HL-60/S4 treated with phorbol 12-myristate 13-acetate at 8.2 ng/mL for 4 days and 3 days (cell line): ENCODE measurements around the gene ADD1.

Source experiments
- in situ Hi-C: fragments of 300-500 bp; cut with MboI; formaldehyde crosslinking; loops from 2 replicates; pipeline ENCODE4 v1.15.0; 2022; ENCODE audit warnings: low sequenced_read_pairs

Gene ADD1

GRCh38 chr4:2879026-2879425 is 35.4 kb downstream of the ADD1 start:
- in situ Hi-C loops, result no loop called here

- in situ Hi-C loops, result no loop called here
Observed at GRCh38 chr4:2881431-2881830, 37.8 kb downstream of the ADD1 start.

GRCh38 chr4:2882341-2882740 is 38.7 kb downstream of the ADD1 start:
- in situ Hi-C loops, result no loop called here

- in situ Hi-C loops, result no loop called here
Observed at GRCh38 chr4:2886161-2886560, 42.5 kb downstream of the ADD1 start.

- in situ Hi-C loops, result no loop called here
Observed at GRCh38 chr4:2886622-2887021, 43.0 kb downstream of the ADD1 start.

- in situ Hi-C loops, result no loop called here
Observed at GRCh38 chr4:2887343-2887742, 43.7 kb downstream of the ADD1 start.

DNA sequence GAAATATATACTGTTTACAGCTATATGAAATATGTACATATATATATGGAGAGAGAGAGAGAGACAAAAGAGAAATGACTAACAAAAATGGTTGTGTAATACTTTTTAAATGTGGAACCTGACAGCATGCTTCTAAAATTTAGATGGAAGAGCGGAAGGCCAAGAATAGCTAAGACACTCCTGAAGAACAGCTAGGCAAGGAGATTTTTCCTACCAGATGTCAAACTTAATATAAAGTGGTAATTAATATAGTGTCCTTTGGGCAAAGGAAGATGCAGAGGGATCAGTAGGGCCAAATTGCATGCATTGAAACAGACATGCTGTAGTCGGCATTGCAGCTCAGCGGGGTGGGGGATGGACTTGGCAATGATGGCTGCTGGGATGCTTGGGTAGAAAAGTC is 45.2 kb downstream of the ADD1 start:
- in situ Hi-C loops, result no loop called here

- in situ Hi-C loops, result no loop called here
Observed at GRCh38 chr4:2891294-2891693, 47.6 kb downstream of the ADD1 start.

DNA sequence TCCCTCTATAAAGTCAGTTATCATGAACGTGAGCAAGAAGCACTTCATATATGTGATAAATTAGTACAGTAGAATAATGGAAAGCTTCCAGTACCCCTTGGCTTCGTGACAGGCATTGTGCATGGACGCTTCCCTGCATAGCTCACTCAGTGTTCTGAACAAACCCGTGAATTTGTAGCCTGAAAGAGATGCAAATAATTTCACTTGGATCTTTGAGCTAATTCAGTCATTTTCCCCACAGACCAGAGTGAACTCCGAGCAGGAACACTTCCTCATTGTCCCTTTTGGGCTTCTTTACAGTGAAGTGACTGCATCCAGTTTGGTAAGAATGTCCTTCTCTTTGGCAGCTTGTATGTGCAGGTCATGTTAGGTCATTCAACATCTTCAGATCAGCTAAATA is 50.1 kb downstream of the ADD1 start:
- in situ Hi-C loops, result no loop called here

DNA sequence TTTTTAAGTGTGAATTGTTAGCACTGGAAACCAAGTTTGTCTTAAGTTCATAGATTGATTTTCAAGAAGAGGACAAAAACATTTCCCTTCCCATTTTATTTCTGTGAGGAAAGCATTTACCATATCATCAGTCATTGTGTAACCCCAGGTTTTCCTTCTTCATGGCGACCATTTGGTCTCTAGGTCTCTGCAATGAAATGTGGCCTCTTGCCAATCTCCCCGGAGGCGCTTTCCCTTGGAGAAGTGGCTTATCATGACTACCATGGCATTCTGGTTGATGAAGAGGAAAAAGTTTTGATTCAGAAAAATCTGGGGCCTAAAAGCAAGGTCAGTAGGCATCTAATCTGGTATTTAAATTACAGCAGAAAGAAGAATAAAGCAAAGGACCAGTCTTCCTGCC is 54.4 kb downstream of the ADD1 start:
- in situ Hi-C loops, result no loop called here

GRCh38 chr4:2900741-2901140 is 57.1 kb downstream of the ADD1 start:
- in situ Hi-C loops, result no loop called here

DNA sequence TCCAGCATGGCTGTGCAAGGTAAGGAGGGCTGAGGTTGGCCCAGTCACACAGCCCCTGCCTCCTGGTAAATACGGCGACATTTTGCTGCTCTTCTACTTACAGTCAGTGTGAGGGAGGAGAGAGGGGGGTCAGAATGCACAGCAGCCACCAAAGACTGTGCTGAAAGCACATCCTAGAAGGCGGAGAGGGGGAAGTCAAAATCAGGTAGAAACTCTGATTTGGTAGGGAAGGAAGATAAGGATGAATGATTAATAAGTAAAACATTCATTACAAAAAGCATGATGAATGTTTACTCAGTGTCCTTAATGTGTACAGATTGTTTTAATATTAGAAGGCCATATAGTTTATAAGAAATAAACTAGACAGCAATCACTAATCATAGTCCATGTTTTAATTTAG is 57.5 kb downstream of the ADD1 start:
- in situ Hi-C loops, result no loop called here

DNA sequence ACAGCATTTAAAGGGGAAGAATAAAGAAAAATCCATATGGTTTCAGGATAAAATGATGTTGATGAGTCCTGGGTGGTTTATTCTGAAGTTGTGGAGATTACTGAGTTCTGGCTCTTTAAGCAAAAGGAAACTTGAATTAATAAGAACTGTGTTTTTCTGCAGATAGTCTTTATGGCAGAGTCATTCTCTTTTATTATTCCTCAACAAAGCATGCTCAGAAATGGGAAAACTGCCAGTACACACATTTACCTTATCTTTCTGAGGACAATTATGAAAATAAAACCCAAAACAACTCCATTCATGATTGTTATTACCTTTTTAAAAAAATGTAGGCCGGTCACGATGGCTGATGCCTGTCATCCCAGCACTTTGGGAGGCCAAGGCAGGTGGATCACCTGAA is 58.5 kb downstream of the ADD1 start:
- in situ Hi-C loops, result no loop called here

DNA sequence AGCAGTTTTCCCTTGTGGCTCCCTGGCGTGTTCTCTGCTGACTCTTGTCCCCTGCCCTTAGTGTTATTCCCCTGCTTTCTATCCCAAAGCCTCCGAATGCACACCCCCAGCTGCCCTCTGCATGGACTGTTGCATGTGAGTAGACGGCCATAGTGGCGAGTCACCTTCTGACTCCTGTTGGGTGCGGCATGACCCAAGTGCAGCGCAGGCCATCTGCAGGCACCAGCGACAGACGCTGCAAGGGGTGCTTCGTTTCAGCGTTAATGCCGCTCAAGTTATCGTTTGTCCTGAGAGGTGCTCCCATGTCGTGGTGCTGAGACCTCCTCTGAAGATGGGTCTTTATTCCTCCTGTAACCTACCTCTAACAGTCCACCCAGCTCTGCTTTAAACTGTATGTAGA is 61.9 kb downstream of the ADD1 start:
- in situ Hi-C loops, result no loop called here

- in situ Hi-C loops, result no loop called here
Observed at GRCh38 chr4:2906218-2906617, 62.6 kb downstream of the ADD1 start.

- in situ Hi-C loops, result no loop called here
Observed at GRCh38 chr4:2907226-2907625, 63.6 kb downstream of the ADD1 start.

DNA sequence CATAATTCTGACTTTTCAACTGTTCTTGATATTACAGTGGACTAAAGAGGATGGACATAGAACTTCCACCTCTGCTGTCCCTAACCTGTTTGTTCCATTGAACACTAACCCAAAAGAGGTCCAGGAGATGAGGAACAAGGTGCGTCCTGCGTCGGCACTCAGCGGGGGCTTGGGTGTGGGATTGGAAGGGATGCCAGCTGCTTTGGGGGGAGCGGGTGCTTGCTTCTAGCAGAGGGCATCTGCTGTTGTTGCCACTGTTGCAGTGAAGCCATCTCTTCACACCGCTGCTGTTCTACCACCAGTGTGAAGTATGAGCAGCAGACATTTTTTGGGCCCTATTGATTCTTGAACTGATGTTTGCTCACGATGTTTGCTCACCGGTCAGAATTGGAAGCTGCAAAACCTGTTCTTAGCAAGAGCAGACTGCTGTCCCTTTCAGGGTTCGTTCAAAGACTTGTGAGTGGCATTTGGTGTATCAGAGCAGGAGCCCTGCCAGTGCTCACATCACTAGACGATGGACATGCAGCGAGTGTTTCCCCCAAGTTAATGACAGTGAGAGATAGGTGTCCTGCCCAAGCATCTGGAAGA is 64.2 kb downstream of the ADD1 start:
- in situ Hi-C loops, result no loop called here

- in situ Hi-C loops, result no loop called here
Observed at GRCh38 chr4:2908686-2909085, 65.0 kb downstream of the ADD1 start.

GRCh38 chr4:2909583-2909982 is 65.9 kb downstream of the ADD1 start:
- in situ Hi-C loops, result no loop called here

GRCh38 chr4:2910409-2910808 is 66.8 kb downstream of the ADD1 start:
- in situ Hi-C loops, result no loop called here

DNA sequence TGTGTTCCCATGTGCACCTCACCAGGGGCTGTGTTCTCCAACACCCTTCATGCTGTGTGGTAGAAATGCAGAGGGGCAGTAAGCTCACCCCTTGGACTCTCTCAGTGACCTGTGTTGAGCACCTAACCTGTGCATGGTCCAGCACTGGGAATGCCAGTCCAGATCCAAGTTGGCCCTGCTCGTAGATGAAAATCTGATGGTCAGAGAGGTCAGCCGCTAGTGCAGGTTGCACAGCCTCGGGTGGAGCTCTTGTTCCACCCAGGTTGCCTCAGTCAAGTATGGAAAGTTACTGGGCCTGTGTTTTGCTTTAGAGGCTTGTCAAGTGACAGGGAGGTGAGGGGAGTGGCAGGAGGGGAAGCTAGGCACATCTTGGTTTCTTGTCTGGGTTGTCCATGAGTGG is 68.2 kb downstream of the ADD1 start:
- in situ Hi-C loops, result no loop called here

- in situ Hi-C loops, result no loop called here
Observed at GRCh38 chr4:2913168-2913567, 69.5 kb downstream of the ADD1 start.

DNA sequence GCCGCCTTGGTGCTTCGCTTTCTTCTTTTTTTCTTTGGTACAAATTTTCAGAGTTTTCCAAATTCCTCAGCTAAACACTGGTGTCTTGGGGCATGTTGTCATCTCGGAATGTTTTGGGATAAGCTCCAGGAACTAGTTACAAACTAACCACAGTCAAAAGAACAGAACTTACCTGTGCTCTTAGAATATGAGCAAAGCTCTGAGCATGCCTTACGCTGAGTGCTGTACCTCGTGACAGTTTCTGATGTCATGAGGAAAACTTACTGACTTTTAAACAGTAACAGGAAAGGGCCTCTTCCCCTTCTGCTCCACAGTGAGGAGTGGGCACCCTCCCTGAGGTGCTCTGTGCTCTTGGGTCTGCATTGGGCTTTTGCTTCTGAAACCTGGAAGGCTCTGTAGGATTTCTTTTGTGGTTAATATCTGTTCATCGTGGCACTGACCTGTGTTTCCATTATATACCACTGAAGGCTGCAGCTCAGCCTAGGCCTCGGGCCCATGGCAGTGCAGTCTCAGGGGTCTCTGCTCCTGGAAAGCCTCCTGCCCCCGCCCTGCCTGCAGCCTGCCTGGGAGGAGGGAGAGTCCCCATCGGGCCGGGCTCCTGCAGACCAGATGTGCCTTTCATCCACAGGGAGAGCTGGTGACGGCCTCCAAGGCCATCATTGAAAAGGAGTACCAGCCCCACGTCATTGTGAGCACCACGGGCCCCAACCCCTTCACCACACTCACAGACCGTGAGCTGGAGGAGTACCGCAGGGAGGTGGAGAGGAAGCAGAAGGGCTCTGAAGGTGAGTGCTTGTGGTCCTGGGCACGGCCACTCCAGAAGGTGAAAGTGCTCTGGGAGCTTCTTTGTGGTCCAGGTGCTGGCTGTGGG is 70.8 kb downstream of the ADD1 start:
- in situ Hi-C loops, result no loop called here
